Skeletal muscle satellite cell (primary cell): Measurements from ENCODE around the gene IL31.

Experiments
- H3K27me3 ChIP-seq: 2 replicates; pipeline ENCODE4 v1.7.0; 2013; ENCODE audit warnings: low read length; ENCODE audit not compliant: control insufficient read depth, insufficient read depth
- H3K36me3 ChIP-seq: 2 replicates; pipeline ENCODE4 v1.7.0; 2013; ENCODE audit warnings: mild to moderate bottlenecking, control low read depth, low read length; ENCODE audit not compliant: insufficient read depth
- H3K4me1 ChIP-seq: 2 replicates; pipeline ENCODE4 v1.7.0; 2013; ENCODE audit warnings: low read length; ENCODE audit not compliant: control insufficient read depth, insufficient read depth
- H3K4me2 ChIP-seq: 2 replicates; pipeline ENCODE4 v1.7.0; 2013; ENCODE audit warnings: mild to moderate bottlenecking, low read length
- H3K4me3 ChIP-seq: 2 replicates; pipeline ENCODE4 v1.7.0; 2013; ENCODE audit warnings: low read length
- H3K9ac ChIP-seq: 2 replicates; pipeline ENCODE4 v1.7.0; 2013; ENCODE audit warnings: mild to moderate bottlenecking, low read depth, low read length, moderate library complexity
- H3K9me3 ChIP-seq: replicated peaks from 2 replicates; pipeline ENCODE4 v1.7.0; 2013; ENCODE audit warnings: mild to moderate bottlenecking, control low read depth, low read length

IL31 gene

GRCh38 chr12:122138616-122139015 lies 35.4 kb downstream of the IL31 start:
- no peak overlapping the region for H3K4me2 ChIP-seq
- H3K9me3 ChIP-seq: no peaks in the 10 kb centered on the region
- H3K4me3 ChIP-seq: no peak overlapping the region
- H3K9ac ChIP-seq: no peak overlapping the region
- H3K36me3 ChIP-seq: peaks cover 85% of the 10 kb centered on the region
- no peaks in the 10 kb centered on the region for H3K4me1 ChIP-seq
- no peaks in the 10 kb centered on the region for H3K27me3 ChIP-seq

GRCh38 chr12:122138181-122138580 lies 35.8 kb downstream of the IL31 start:
- H3K27me3 ChIP-seq: no peaks in the 10 kb centered on the region
- no peaks in the 10 kb centered on the region for H3K9me3 ChIP-seq
- H3K4me3 ChIP-seq: no peak overlapping the region
- H3K36me3 ChIP-seq: peaks cover 85% of the 10 kb centered on the region
- no peak overlapping the region for H3K4me2 ChIP-seq
- no peaks in the 10 kb centered on the region for H3K4me1 ChIP-seq
- no peak overlapping the region for H3K9ac ChIP-seq

GRCh38 chr12:122137681-122138080 lies 36.3 kb downstream of the IL31 start:
- H3K4me3 ChIP-seq: no peak overlapping the region
- H3K9me3 ChIP-seq: no peaks in the 10 kb centered on the region
- H3K9ac ChIP-seq: no peak overlapping the region
- H3K27me3 ChIP-seq: no peaks in the 10 kb centered on the region
- H3K4me1 ChIP-seq: no peaks in the 10 kb centered on the region
- H3K36me3 ChIP-seq: peaks cover 85% of the 10 kb centered on the region
- no peak overlapping the region for H3K4me2 ChIP-seq

GRCh38 chr12:122137229-122137628 lies 36.8 kb downstream of the IL31 start:
- H3K4me3 ChIP-seq: no peak overlapping the region
- H3K27me3 ChIP-seq: no peaks in the 10 kb centered on the region
- no peak overlapping the region for H3K4me2 ChIP-seq
- H3K36me3 ChIP-seq: peaks cover 85% of the 10 kb centered on the region
- H3K9me3 ChIP-seq: no peaks in the 10 kb centered on the region
- no peak overlapping the region for H3K9ac ChIP-seq
- no peaks in the 10 kb centered on the region for H3K4me1 ChIP-seq

- H3K4me1 ChIP-seq: peaks cover 4% of the 10 kb centered on the region
- peaks cover 82% of the 10 kb centered on the region for H3K36me3 ChIP-seq
- no peak overlapping the region for H3K4me2 ChIP-seq
- H3K9me3 ChIP-seq: no peaks in the 10 kb centered on the region
- no peak overlapping the region for H3K4me3 ChIP-seq
- no peaks in the 10 kb centered on the region for H3K27me3 ChIP-seq
- H3K9ac ChIP-seq: no peak overlapping the region
Measured at GRCh38 chr12:122135437-122136031, 38.5 kb downstream of the IL31 start.

GRCh38 chr12:122133192-122133950 lies 40.6 kb downstream of the IL31 start:
- H3K4me1 ChIP-seq: peaks cover 16% of the 10 kb centered on the region
- no peak overlapping the region for H3K4me3 ChIP-seq
- H3K36me3 ChIP-seq: peaks cover 86% of the 10 kb centered on the region
- no peaks in the 10 kb centered on the region for H3K27me3 ChIP-seq
- no peak overlapping the region for H3K9ac ChIP-seq
- no peak overlapping the region for H3K4me2 ChIP-seq
- H3K9me3 ChIP-seq: no peaks in the 10 kb centered on the region

GRCh38 chr12:122130150-122130549 lies 43.9 kb downstream of the IL31 start:
- Histone ChIP-seq H3K9me3 (no peaks in the 10 kb centered on the region), H3K9ac (no peak overlapping the region), H3K36me3 (peaks cover 71% of the 10 kb centered on the region), H3K4me3 (no peak overlapping the region), H3K4me1 (peaks cover 20% of the 10 kb centered on the region), H3K4me2 (peak overlapping the region; percentile 16), H3K27me3 (no peaks in the 10 kb centered on the region)

GRCh38 chr12:122129131-122129530 lies 44.9 kb downstream of the IL31 start:
- Histone ChIP-seq H3K4me1 (peaks cover 20% of the 10 kb centered on the region), H3K36me3 (peaks cover 66% of the 10 kb centered on the region), H3K4me2 (no peak overlapping the region), H3K27me3 (no peaks in the 10 kb centered on the region), H3K9me3 (no peaks in the 10 kb centered on the region), H3K4me3 (no peak overlapping the region), H3K9ac (no peak overlapping the region)

GRCh38 chr12:122128481-122128880 lies 45.5 kb downstream of the IL31 start:
- Histone ChIP-seq H3K4me2 (no peak overlapping the region), H3K9ac (no peak overlapping the region), H3K4me3 (no peak overlapping the region), H3K27me3 (no peaks in the 10 kb centered on the region), H3K36me3 (peaks cover 59% of the 10 kb centered on the region), H3K9me3 (no peaks in the 10 kb centered on the region), H3K4me1 (peaks cover 24% of the 10 kb centered on the region)

- H3K4me2 ChIP-seq: no peak overlapping the region
- H3K27me3 ChIP-seq: no peaks in the 10 kb centered on the region
- H3K9ac ChIP-seq: no peak overlapping the region
- no peaks in the 10 kb centered on the region for H3K9me3 ChIP-seq
- H3K4me3 ChIP-seq: no peak overlapping the region
- peaks cover 53% of the 10 kb centered on the region for H3K36me3 ChIP-seq
- peaks cover 30% of the 10 kb centered on the region for H3K4me1 ChIP-seq
Measured at GRCh38 chr12:122127839-122128238, 46.2 kb downstream of the IL31 start.

- Histone ChIP-seq H3K4me2 (no peak overlapping the region), H3K9ac (peak overlapping the region; percentile 23), H3K27me3 (no peaks in the 10 kb centered on the region), H3K9me3 (no peaks in the 10 kb centered on the region), H3K4me3 (no peak overlapping the region), H3K4me1 (peaks cover 32% of the 10 kb centered on the region), H3K36me3 (peaks cover 44% of the 10 kb centered on the region)
Measured at GRCh38 chr12:122126713-122127597, 47.1 kb downstream of the IL31 start.
